Spleen (tissue), 11 donors: ENCODE data around the gene RNF31. TPM values are rescaled to one million over a fixed set of nuclear protein-coding genes. Genes with fewer than 3 reads are reported as not detected.

Source experiments
- DNase-seq: peaks from one replicate; pipeline ENCODE4 v3.0.0-alpha.2; 2020
- H3K27ac ChIP-seq, 8 donors: fragments of 200-600 bp; sonication (generic) in 7 of 8; 1 replicate in 4 of 8; 2 replicates in 4 of 8; pipeline versions ENCODE4 v1.5.0 to v1.8.0; 2016 to 2021; ENCODE audit warnings: inconsistent platforms in 4 of 8, mild to moderate bottlenecking in 4 of 8, moderate library complexity in 1 of 8
- H3K27me3 ChIP-seq, 7 donors: fragments of 200-600 bp; sonication (generic) in 6 of 7; replicated peaks in 1 of 7; 1 replicate in 4 of 7; 2 replicates in 3 of 7; pipeline versions ENCODE4 v1.5.0 to v1.8.0; 2016 to 2021; ENCODE audit warnings: inconsistent platforms in 3 of 7, mild to moderate bottlenecking in 1 of 7
- H3K36me3 ChIP-seq, 6 donors: fragments of 200-600 bp; sonication (generic) in 5 of 6; 1 replicate in 4 of 6; 2 replicates in 2 of 6; pipeline versions ENCODE4 v1.5.0 to v1.8.0; 2016 to 2021; ENCODE audit warnings: inconsistent platforms in 2 of 6
- H3K4me1 ChIP-seq, 6 donors: fragments of 200-600 bp; sonication (generic) in 5 of 6; 1 replicate in 3 of 6; 2 replicates in 3 of 6; pipeline versions ENCODE4 v1.5.0 to v1.8.0; 2016 to 2021; ENCODE audit warnings: inconsistent platforms in 3 of 6
- H3K4me3 ChIP-seq, 8 donors: fragments of 200-600 bp; sonication (generic) in 7 of 8; 1 replicate in 4 of 8; 2 replicates in 4 of 8; pipeline versions ENCODE4 v1.5.0 to v1.8.0; 2016 to 2021; ENCODE audit warnings: inconsistent platforms in 4 of 8, mild to moderate bottlenecking in 4 of 8, moderate library complexity in 2 of 8
- H3K9me3 ChIP-seq, 8 donors: fragments of 200-600 bp; sonication (generic) in 7 of 8; 1 replicate in 4 of 8; 2 replicates in 4 of 8; pipeline versions ENCODE4 v1.5.0 to v1.8.0; 2016 to 2021; ENCODE audit warnings: inconsistent platforms in 4 of 8
- CTCF ChIP-seq, 11 experiments: fragments of 200-600 bp in 7 of 11; fragments of 450-650 bp in 4 of 11; sonication (generic) in 4 of 11; IDR thresholded peaks in 8 of 11; conservative IDR thresholded peaks in 3 of 11; 1 replicate in 7 of 11; 2 replicates in 4 of 11; pipeline versions ENCODE4 v1.4.0 to v1.8.0; 2016 to 2021; ENCODE audit warnings: antibody characterized with exemption in 11 of 11, inconsistent platforms in 4 of 11, mild to moderate bottlenecking in 1 of 11
- POLR2A ChIP-seq, 3 donors: fragments of 450-650 bp; IDR thresholded peaks; one replicate each; pipeline ENCODE4 v1.5.1; 2017; ENCODE audit warnings: antibody characterized with exemption in 3 of 3, mild to moderate bottlenecking in 1 of 3
- POLR2AphosphoS5 ChIP-seq, 3 donors: sonication (generic); formaldehyde crosslinking; IDR thresholded peaks; one replicate each; pipeline ENCODE4 v1.5.1; 2017; ENCODE audit warnings: antibody characterized with exemption in 3 of 3
- WGBS, 5 donors: extraction: QIAGEN DNeasy Blood & Tissue Kit in 3 of 5; methylation state at CpG; one replicate each; pipeline versions ENCODE4 v1.1.5 to v1.1.7; 2013 to 2018; 5-methylcytosine and 5-hydroxymethylcytosine counted together
- intact Hi-C: fragments of 100-400 bp; cut with DNase I; formaldehyde crosslinking; loops from one replicate; pipeline ENCODE4 v1.15.0; 2023; ENCODE audit warnings: low total_unique reads
- polyA plus RNA-seq, 3 donors: library from polyadenylated mRNA; stranded (reverse); fragments of 200-250 nt; gene quantifications; one replicate each; pipeline ENCODE4 v1.2.1, GENCODE V29; 2013
- total RNA-seq, 7 donors: library from RNA; depleted of rRNA in 3 of 7; stranded (reverse); fragments of >200 nt in 3 of 7; fragmentation: NEBNext Ultra II Directional in 4 of 7; extraction: Animal tissue kit (Norgen Biotek cat#: 25700) in 4 of 7; gene quantifications; one replicate each; pipeline versions ENCODE4 v1.1.0 to v1.2.1, GENCODE V29; 2016 to 2021
- donor health status: healthy with polysubstance abuse.
- donor health status: DM: no; HTN: no; CAD: no; lungs with moderate emphysema.
- donor health status: DM: no; HTN: no; CAD: no.
- donor health status: Bipolar disorder and iron deficiency.
- donor health status: healthy.
- donor health status: DM: no; HTN: no; CAD: no.
- donor health status: DM: yes; HTN: yes; CAD: no.

The RNF31 gene
- total and polyA plus RNA-seq, 10 donors = 56.5 to 148 (median 103) TPM

- intact Hi-C loops = no loop called here
- H3K27ac ChIP-seq = peak overlapping the region; percentile 1 to 87 (median 69)
- no peak for TF ChIP-seq POLR2A (IDR thresholded peaks at IDR 0.05)
- TF ChIP-seq POLR2AphosphoS5 (IDR thresholded peaks at IDR 0.05) = no peak
- no peak for TF ChIP-seq CTCF (IDR thresholded peaks at IDR 0.05 in 8 of 11, conservative IDR thresholded peaks at IDR 0.05 in 3 of 11)
- no peaks in the 10 kb centered on the region for H3K27me3 ChIP-seq
- H3K4me1 ChIP-seq = peaks cover 15 to 67% (median 29%) of the 10 kb centered on the region in 6 donors
- DNase-seq = no peak
- peak overlapping the region; percentile 64 to 90 (median 78) for H3K4me3 ChIP-seq
- H3K9me3 ChIP-seq = no peaks in the 10 kb centered on the region
- peaks cover 0 to 65% (median 39%) of the 10 kb centered on the region in 6 donors for H3K36me3 ChIP-seq
- 0 to 2% (median 1%) methylated on average over 3 of the region's 3 CpGs for WGBS, 5 donors
Observed at GRCh38 chr14:24189059-24189375, 41.7 kb downstream of the RNF31 start.

- peak overlapping the region in 1 of 8 donors; percentile 80 for H3K4me3 ChIP-seq
- H3K27me3 ChIP-seq = no peaks in the 10 kb centered on the region
- peaks cover 0 to 60% (median 34%) of the 10 kb centered on the region in 6 donors for H3K36me3 ChIP-seq
- H3K27ac ChIP-seq = peak overlapping the region in 6 of 8 donors; percentile 10 to 87 (median 77)
- peaks cover 19 to 72% (median 34%) of the 10 kb centered on the region in 6 donors for H3K4me1 ChIP-seq
- no peaks in the 10 kb centered on the region for H3K9me3 ChIP-seq
- WGBS, 5 donors = 91 to 96% (median 93%) methylated on average over 9 of the region's 9 CpGs
- no peak for TF ChIP-seq POLR2AphosphoS5 (IDR thresholded peaks at IDR 0.05)
- TF ChIP-seq CTCF (IDR thresholded peaks at IDR 0.05 in 8 of 11, conservative IDR thresholded peaks at IDR 0.05 in 3 of 11) = no peak
- TF ChIP-seq POLR2A (IDR thresholded peaks at IDR 0.05) = no peak
- no peak for DNase-seq
- intact Hi-C loops = no loop called here
Observed at GRCh38 chr14:24189460-24189859, 42.2 kb downstream of the RNF31 start.

GRCh38 chr14:24190416-24190815 lies 43.1 kb downstream of the RNF31 start:
- Histone ChIP-seq H3K9me3 (no peaks in the 10 kb centered on the region), H3K36me3 (peaks cover 0 to 51% (median 25%) of the 10 kb centered on the region in 6 donors), H3K4me3 (no peak overlapping the region), H3K4me1 (peaks cover 22 to 80% (median 41%) of the 10 kb centered on the region in 6 donors), H3K27ac (no peak overlapping the region), H3K27me3 (no peaks in the 10 kb centered on the region)
- TF ChIP-seq POLR2AphosphoS5 (IDR thresholded peaks at IDR 0.05) (no peak), POLR2A (IDR thresholded peaks at IDR 0.05) (no peak), CTCF (IDR thresholded peaks at IDR 0.05 in 8 of 11, conservative IDR thresholded peaks at IDR 0.05 in 3 of 11) (no peak)
- 93 to 96% (median 94%) methylated on average over 10 of the region's 10 CpGs for WGBS, 5 donors
- no peak for DNase-seq
- intact Hi-C loops = no loop called here

- 90 to 92% (median 91%) methylated on average over 15 of the region's 15 CpGs for WGBS, 5 donors
- no peak for DNase-seq
Observed at GRCh38 chr14:24192933-24193332, 45.6 kb downstream of the RNF31 start.

More at GRCh38 chr14:24192933-24193332, 45.6 kb downstream of the RNF31 start:
- peaks cover 29 to 81% (median 49%) of the 10 kb centered on the region in 6 donors for H3K4me1 ChIP-seq
- no peak overlapping the region for H3K4me3 ChIP-seq
- peaks cover 0 to 35% (median 12%) of the 10 kb centered on the region in 6 donors for H3K36me3 ChIP-seq
- H3K27ac ChIP-seq = no peak overlapping the region
- no peaks in the 10 kb centered on the region for H3K27me3 ChIP-seq
- no peaks in the 10 kb centered on the region for H3K9me3 ChIP-seq
- TF ChIP-seq POLR2AphosphoS5 (IDR thresholded peaks at IDR 0.05) (no peak), CTCF (IDR thresholded peaks at IDR 0.05 in 8 of 11, conservative IDR thresholded peaks at IDR 0.05 in 3 of 11) (no peak), POLR2A (IDR thresholded peaks at IDR 0.05) (no peak)
- intact Hi-C loops = no loop called here
